Muscle layer of duodenum (tissue), 2 donors: ENCODE data around the gene PTHLH.

Source experiments
- H3K27ac ChIP-seq: one replicate; pipeline ENCODE4 v1.7.0; 2013; ENCODE audit warnings: mild to moderate bottlenecking, low read length
- H3K27me3 ChIP-seq: one replicate; pipeline ENCODE4 v1.7.0; 2013; ENCODE audit warnings: low read depth, mild to moderate bottlenecking, control low read depth, low read length
- H3K36me3 ChIP-seq, 2 donors: one replicate each; pipeline ENCODE4 v1.7.0; 2013; ENCODE audit warnings: low read length in 2 of 2, control low read depth in 1 of 2, mild to moderate bottlenecking in 1 of 2; ENCODE audit not compliant: insufficient read depth in 2 of 2, control insufficient read depth in 1 of 2
- H3K4me1 ChIP-seq, 2 donors: one replicate each; pipeline ENCODE4 v1.7.0; 2013; ENCODE audit warnings: low read length in 2 of 2, mild to moderate bottlenecking in 2 of 2, control low read depth in 1 of 2, moderate library complexity in 1 of 2; ENCODE audit not compliant: insufficient read depth in 2 of 2, control insufficient read depth in 1 of 2
- H3K4me3 ChIP-seq, 2 donors: one replicate each; pipeline ENCODE4 v1.7.0; 2013; ENCODE audit warnings: low read length in 2 of 2, low read depth in 1 of 2, mild to moderate bottlenecking in 1 of 2
- H3K9me3 ChIP-seq, 2 donors: one replicate each; pipeline ENCODE4 v1.7.0; 2013; ENCODE audit warnings: low read length in 2 of 2, control low read depth in 1 of 2, mild to moderate bottlenecking in 1 of 2; ENCODE audit not compliant: control insufficient read depth in 1 of 2
- donor health status: healthy.

Gene PTHLH

GRCh38 chr12:27934276-27934675 lies 38.3 kb downstream of the PTHLH start:
- Histone ChIP-seq H3K4me3 (no peak overlapping the region), H3K36me3 (no peaks in the 10 kb centered on the region), H3K4me1 (no peaks in the 10 kb centered on the region), H3K27ac (no peak overlapping the region), H3K9me3 (no peaks in the 10 kb centered on the region), H3K27me3 (no peaks in the 10 kb centered on the region)

GRCh38 chr12:27931390-27931789 lies 41.1 kb downstream of the PTHLH start:
- no peaks in the 10 kb centered on the region for H3K36me3 ChIP-seq
- H3K27me3 ChIP-seq, result no peaks in the 10 kb centered on the region
- no peak overlapping the region for H3K27ac ChIP-seq
- H3K4me1 ChIP-seq, result no peaks in the 10 kb centered on the region
- no peak overlapping the region for H3K4me3 ChIP-seq
- H3K9me3 ChIP-seq, result no peaks in the 10 kb centered on the region

GRCh38 chr12:27927347-27927746 lies 45.2 kb downstream of the PTHLH start:
- Histone ChIP-seq H3K4me1 (no peaks in the 10 kb centered on the region), H3K4me3 (no peak overlapping the region), H3K9me3 (no peaks in the 10 kb centered on the region), H3K36me3 (no peaks in the 10 kb centered on the region), H3K27ac (no peak overlapping the region), H3K27me3 (no peaks in the 10 kb centered on the region)

- H3K36me3 ChIP-seq, result no peaks in the 10 kb centered on the region
- no peaks in the 10 kb centered on the region for H3K27me3 ChIP-seq
- H3K4me3 ChIP-seq, result no peak overlapping the region
- no peaks in the 10 kb centered on the region for H3K9me3 ChIP-seq
- no peaks in the 10 kb centered on the region for H3K4me1 ChIP-seq
- H3K27ac ChIP-seq, result no peak overlapping the region
Measured at GRCh38 chr12:27924350-27925135, 48.0 kb downstream of the PTHLH start.

GRCh38 chr12:27922531-27923139 lies 49.9 kb downstream of the PTHLH start:
- Histone ChIP-seq H3K9me3 (no peaks in the 10 kb centered on the region), H3K27ac (no peak overlapping the region), H3K27me3 (no peaks in the 10 kb centered on the region), H3K4me3 (no peak overlapping the region), H3K36me3 (no peaks in the 10 kb centered on the region), H3K4me1 (no peaks in the 10 kb centered on the region)

GRCh38 chr12:27919671-27920235 lies 52.8 kb downstream of the PTHLH start:
- Histone ChIP-seq H3K9me3 (no peaks in the 10 kb centered on the region), H3K36me3 (no peaks in the 10 kb centered on the region), H3K27me3 (no peaks in the 10 kb centered on the region), H3K27ac (no peak overlapping the region), H3K4me3 (no peak overlapping the region), H3K4me1 (no peaks in the 10 kb centered on the region)

GRCh38 chr12:27915536-27915935 lies 57.0 kb downstream of the PTHLH start:
- no peaks in the 10 kb centered on the region for H3K36me3 ChIP-seq
- no peak overlapping the region for H3K4me3 ChIP-seq
- H3K27ac ChIP-seq, result no peak overlapping the region
- no peaks in the 10 kb centered on the region for H3K4me1 ChIP-seq
- H3K9me3 ChIP-seq, result no peaks in the 10 kb centered on the region
- no peaks in the 10 kb centered on the region for H3K27me3 ChIP-seq

GRCh38 chr12:27915021-27915420 lies 57.5 kb downstream of the PTHLH start:
- no peak overlapping the region for H3K27ac ChIP-seq
- no peaks in the 10 kb centered on the region for H3K9me3 ChIP-seq
- H3K36me3 ChIP-seq, result no peaks in the 10 kb centered on the region
- no peak overlapping the region for H3K4me3 ChIP-seq
- H3K4me1 ChIP-seq, result no peaks in the 10 kb centered on the region
- no peaks in the 10 kb centered on the region for H3K27me3 ChIP-seq

GRCh38 chr12:27913999-27914614 lies 58.4 kb downstream of the PTHLH start:
- H3K9me3 ChIP-seq, result no peaks in the 10 kb centered on the region
- no peaks in the 10 kb centered on the region for H3K4me1 ChIP-seq
- H3K4me3 ChIP-seq, result no peak overlapping the region

GRCh38 chr12:27911397-27911796 lies 61.1 kb downstream of the PTHLH start:
- no peaks in the 10 kb centered on the region for H3K36me3 ChIP-seq
- no peaks in the 10 kb centered on the region for H3K4me1 ChIP-seq
- no peak overlapping the region for H3K27ac ChIP-seq
- no peak overlapping the region for H3K4me3 ChIP-seq
- H3K9me3 ChIP-seq, result no peaks in the 10 kb centered on the region
- H3K27me3 ChIP-seq, result no peaks in the 10 kb centered on the region

More at GRCh38 chr12:27913999-27914614, 58.4 kb downstream of the PTHLH start:
- no peaks in the 10 kb centered on the region for H3K36me3 ChIP-seq
- no peak overlapping the region for H3K27ac ChIP-seq
- H3K27me3 ChIP-seq, result no peaks in the 10 kb centered on the region
